ENCODE data around the gene ATP1A3.

The ATP1A3 gene

GRCh38 chr19:41991025-41991424 lies 3.0 kb downstream of the ATP1A3 start:
- DNase-seq (ENCODE audit: low read depth), result no peak
- TF ChIP-seq, protein P1, sequence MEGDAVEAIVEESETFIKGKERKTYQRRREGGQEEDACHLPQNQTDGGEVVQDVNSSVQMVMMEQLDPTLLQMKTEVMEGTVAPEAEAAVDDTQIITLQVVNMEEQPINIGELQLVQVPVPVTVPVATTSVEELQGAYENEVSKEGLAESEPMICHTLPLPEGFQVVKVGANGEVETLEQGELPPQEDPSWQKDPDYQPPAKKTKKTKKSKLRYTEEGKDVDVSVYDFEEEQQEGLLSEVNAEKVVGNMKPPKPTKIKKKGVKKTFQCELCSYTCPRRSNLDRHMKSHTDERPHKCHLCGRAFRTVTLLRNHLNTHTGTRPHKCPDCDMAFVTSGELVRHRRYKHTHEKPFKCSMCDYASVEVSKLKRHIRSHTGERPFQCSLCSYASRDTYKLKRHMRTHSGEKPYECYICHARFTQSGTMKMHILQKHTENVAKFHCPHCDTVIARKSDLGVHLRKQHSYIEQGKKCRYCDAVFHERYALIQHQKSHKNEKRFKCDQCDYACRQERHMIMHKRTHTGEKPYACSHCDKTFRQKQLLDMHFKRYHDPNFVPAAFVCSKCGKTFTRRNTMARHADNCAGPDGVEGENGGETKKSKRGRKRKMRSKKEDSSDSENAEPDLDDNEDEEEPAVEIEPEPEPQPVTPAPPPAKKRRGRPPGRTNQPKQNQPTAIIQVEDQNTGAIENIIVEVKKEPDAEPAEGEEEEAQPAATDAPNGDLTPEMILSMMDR (IDR thresholded peaks at IDR 0.05; ENCODE audit: insufficient read depth, low read depth, low read length, missing control alignments), result no peak
- no peak overlapping the region for H3K4me3 ChIP-seq (ENCODE audit: low read depth, low read length)

DNA sequence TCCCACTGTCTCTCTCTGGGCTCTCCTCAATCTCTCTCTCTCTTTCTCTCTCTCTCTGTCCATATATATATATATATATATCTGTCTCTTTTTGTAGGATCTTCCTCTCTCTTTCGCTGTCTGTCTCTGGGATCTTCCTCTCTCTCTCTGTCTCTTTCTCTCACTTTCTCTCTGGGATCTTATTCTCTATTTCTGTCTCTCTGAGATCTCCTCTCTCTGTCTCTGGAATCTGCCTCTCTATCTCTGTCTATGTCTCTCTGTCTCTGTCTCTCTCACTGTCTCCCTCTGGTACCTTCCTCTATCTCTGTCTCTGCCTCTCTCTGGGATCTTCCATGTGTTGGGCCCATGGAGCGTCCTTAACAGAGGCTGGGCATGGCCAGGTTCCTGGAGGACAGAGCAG lies 3.4 kb downstream of the ATP1A3 start:
- no peak for DNase-seq (ENCODE audit: low read depth)
- TF ChIP-seq, protein P1 (IDR thresholded peaks at IDR 0.05; ENCODE audit: insufficient read depth, low read depth, low read length, missing control alignments), result no peak

GRCh38 chr19:41990028-41990427 lies 4.0 kb downstream of the ATP1A3 start:
- H3K4me3 ChIP-seq (ENCODE audit: low read depth, low read length), result no peak overlapping the region
- TF ChIP-seq, protein P1 (IDR thresholded peaks at IDR 0.05; ENCODE audit: insufficient read depth, low read depth, low read length, missing control alignments), result no peak
- no peak for DNase-seq (ENCODE audit: low read depth)

More for the DNA sequence above, 3.4 kb downstream of the ATP1A3 start:
- no peak overlapping the region for H3K4me3 ChIP-seq (ENCODE audit: low read depth, low read length)

GRCh38 chr19:41988947-41989346 lies 5.1 kb downstream of the ATP1A3 start:
- TF ChIP-seq, protein P1 (IDR thresholded peaks at IDR 0.05; ENCODE audit: insufficient read depth, low read depth, low read length, missing control alignments), result no peak
- no peak for DNase-seq (ENCODE audit: low read depth)
- H3K4me3 ChIP-seq (ENCODE audit: low read depth, low read length), result no peak overlapping the region

DNA sequence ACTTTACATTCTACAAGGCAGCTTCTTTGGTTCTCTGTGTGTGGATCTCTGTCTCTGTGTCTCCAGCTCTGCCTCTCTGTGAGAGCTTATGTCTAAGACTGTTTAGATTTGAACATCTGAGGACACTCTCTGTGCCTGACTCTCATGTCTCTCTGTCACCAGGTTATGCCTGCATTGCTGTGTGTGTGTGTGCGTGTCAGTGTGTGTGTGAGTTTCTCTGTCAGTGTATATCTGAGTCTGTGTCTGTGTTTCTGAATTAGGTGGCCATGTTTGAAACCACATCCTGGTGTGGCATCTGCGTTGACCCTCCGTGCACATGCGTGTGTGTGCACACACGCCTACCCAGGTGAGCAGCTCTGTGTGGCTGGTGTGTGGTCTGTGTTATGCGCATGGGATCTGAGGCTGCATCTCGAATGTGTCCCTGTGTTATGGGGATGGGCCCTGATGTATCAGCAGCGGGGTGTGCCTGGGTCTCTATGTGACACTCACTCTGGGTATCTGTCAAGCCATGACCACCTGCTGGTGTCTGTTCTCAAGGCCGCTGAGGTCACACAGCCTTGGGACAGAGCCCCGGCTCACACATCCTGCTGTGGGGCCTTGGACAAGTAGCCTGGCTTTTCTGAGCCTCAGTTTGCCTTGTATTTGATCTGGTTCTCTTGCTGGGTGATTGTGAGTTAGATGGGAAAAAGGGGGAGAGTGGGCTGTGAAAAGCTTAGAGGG lies 6.7 kb downstream of the ATP1A3 start:
- no peak overlapping the region for H3K4me3 ChIP-seq (ENCODE audit: low read depth, low read length)
- TF ChIP-seq, protein P1 (IDR thresholded peaks at IDR 0.05; ENCODE audit: insufficient read depth, low read depth, low read length, missing control alignments), result no peak
- no peak for DNase-seq (ENCODE audit: low read depth)

DNA sequence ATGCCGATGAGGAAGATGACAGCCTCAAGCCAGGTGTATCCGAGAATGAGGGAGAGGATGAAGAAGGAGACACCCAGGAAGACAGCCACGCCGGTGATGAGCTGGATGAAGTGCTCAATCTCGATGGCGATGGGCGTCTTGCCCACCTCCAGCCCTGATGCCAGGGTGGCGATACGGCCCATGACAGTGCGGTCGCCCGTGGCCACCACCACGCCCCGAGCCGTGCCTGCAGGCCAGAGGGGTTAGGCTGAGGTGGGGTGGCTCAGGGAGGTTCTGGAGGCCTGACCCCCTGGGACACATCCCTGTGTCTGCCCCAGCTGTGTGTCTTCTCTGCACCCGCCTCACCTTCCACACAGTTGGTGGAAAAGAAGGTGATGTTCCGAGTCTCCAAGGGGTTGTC lies 9.1 kb downstream of the ATP1A3 start:
- DNase-seq (ENCODE audit: low read depth), result no peak
- no peak overlapping the region for H3K4me3 ChIP-seq (ENCODE audit: low read depth, low read length)
- TF ChIP-seq, protein P1 (IDR thresholded peaks at IDR 0.05; ENCODE audit: insufficient read depth, low read depth, low read length, missing control alignments), result no peak

GRCh38 chr19:41981724-41982123 lies 12.3 kb downstream of the ATP1A3 start:
- no peak for DNase-seq (ENCODE audit: low read depth)
- H3K4me3 ChIP-seq (ENCODE audit: low read depth, low read length), result no peak overlapping the region
- TF ChIP-seq, protein P1 (IDR thresholded peaks at IDR 0.05; ENCODE audit: insufficient read depth, low read depth, low read length, missing control alignments), result no peak
